ENCODE results near the gene SAMD11. TPM values are rescaled to one million over a fixed set of nuclear protein-coding genes. Genes with fewer than 3 reads are reported as not detected.
"Not testable (repeated sequence)": the region's sequence is repeated elsewhere in the genome, so short reads cannot be mapped to it uniquely, and the experiment has no call there.

The SAMD11 gene
- total RNA-seq, 4 donors from 2014 or later: 6.2 to 28.8 (median 13.9) TPM

GRCh38 chr1:975365-975764 is 51.6 kb downstream of the SAMD11 start:
- no peak for DNase-seq (ENCODE audit: extremely low spot score)
- peaks cover 5 to 14% (median 10%) of the 10 kb centered on the region in 4 donors for H3K4me1 ChIP-seq
- H3K4me3 ChIP-seq: no peak overlapping the region
- H3K27me3 ChIP-seq: peaks cover 0 to 87% (median 28%) of the 10 kb centered on the region in 4 donors
- WGBS: 70% methylated on average over 4 of the region's 9 CpGs
- no peaks in the 10 kb centered on the region for H3K9me3 ChIP-seq
- no peak overlapping the region for H3K27ac ChIP-seq (replicated peaks in 1 of 4)
- no peaks in the 10 kb centered on the region for H3K36me3 ChIP-seq
- TF ChIP-seq EP300 (IDR thresholded peaks at IDR 0.05): no peak
- intact Hi-C loops (cut with DNase I): no loop called here

GRCh38 chr1:975896-976683 is 52.4 kb downstream of the SAMD11 start:
- DNase-seq (ENCODE audit: extremely low spot score): no peak
- Histone ChIP-seq H3K4me3 (peak overlapping the region; percentile 47 to 52 (median 50)), H3K27me3 (peaks cover 0 to 84% (median 21%) of the 10 kb centered on the region in 4 donors), H3K27ac (replicated peaks in 1 of 4) (peak overlapping the region; percentile 48 to 74 (median 59)), H3K36me3 (no peaks in the 10 kb centered on the region), H3K9me3 (no peaks in the 10 kb centered on the region), H3K4me1 (peaks cover 5 to 14% (median 10%) of the 10 kb centered on the region in 4 donors)
- peak; percentile 45 to 76 (median 64) for TF ChIP-seq CTCF (IDR thresholded peaks at IDR 0.05)
- no peak for TF ChIP-seq EP300 (IDR thresholded peaks at IDR 0.05)
- intact Hi-C loops (cut with DNase I): no loop called here
- 5% methylated on average over 14 of the region's 40 CpGs for WGBS

GRCh38 chr1:976791-977190 is 53.1 kb downstream of the SAMD11 start:
- Histone ChIP-seq H3K27me3 (peaks cover 0 to 82% (median 17%) of the 10 kb centered on the region in 4 donors), H3K4me1 (peaks cover 5 to 14% (median 10%) of the 10 kb centered on the region in 4 donors)
- DNase-seq (ENCODE audit: extremely low spot score); H3K4me3 ChIP-seq; H3K27ac ChIP-seq (replicated peaks in 1 of 4); intact Hi-C loops (cut with DNase I); H3K36me3 ChIP-seq; H3K9me3 ChIP-seq: not testable (repeated sequence)
- no CpG with 5 or more reads among the region's 39 CpGs for WGBS

GRCh38 chr1:978069-978834 is 54.5 kb downstream of the SAMD11 start:
- no peak for DNase-seq (ENCODE audit: extremely low spot score)
- H3K4me3 ChIP-seq: no peak overlapping the region
- no peaks in the 10 kb centered on the region for H3K36me3 ChIP-seq
- no peak overlapping the region for H3K27ac ChIP-seq (replicated peaks in 1 of 4)
- TF ChIP-seq POLR2AphosphoS5 (IDR thresholded peaks at IDR 0.05) (no peak), EP300 (IDR thresholded peaks at IDR 0.05) (no peak), POLR2A (IDR thresholded peaks at IDR 0.05; ENCODE audit: low read depth) (no peak), CTCF (IDR thresholded peaks at IDR 0.05) (no peak)
- intact Hi-C loops (cut with DNase I): no loop called here
- peaks cover 0 to 82% (median 9%) of the 10 kb centered on the region in 4 donors for H3K27me3 ChIP-seq
- no peaks in the 10 kb centered on the region for H3K9me3 ChIP-seq
- peaks cover 5 to 14% (median 10%) of the 10 kb centered on the region in 4 donors for H3K4me1 ChIP-seq
- 85% methylated on average over 24 of the region's 44 CpGs for WGBS

- no peak for TF ChIP-seq EP300 (IDR thresholded peaks at IDR 0.05)
- no peak for TF ChIP-seq CTCF (IDR thresholded peaks at IDR 0.05)
- TF ChIP-seq POLR2AphosphoS5 (IDR thresholded peaks at IDR 0.05): no peak
- TF ChIP-seq POLR2A (IDR thresholded peaks at IDR 0.05; ENCODE audit: low read depth): no peak
- DNase-seq (ENCODE audit: extremely low spot score): no peak
- WGBS: 90% methylated on average over 9 of the region's 60 CpGs
- no peak overlapping the region for H3K4me3 ChIP-seq
- intact Hi-C loops (cut with DNase I): no loop called here
- no peaks in the 10 kb centered on the region for H3K9me3 ChIP-seq
- no peak overlapping the region for H3K27ac ChIP-seq (replicated peaks in 1 of 4)
- H3K27me3 ChIP-seq: peaks cover 0 to 82% (median 5%) of the 10 kb centered on the region in 4 donors
- H3K4me1 ChIP-seq: peaks cover 9 to 18% (median 12%) of the 10 kb centered on the region in 4 donors
- H3K36me3 ChIP-seq: no peaks in the 10 kb centered on the region
Measured at GRCh38 chr1:978835-979743, 55.4 kb downstream of the SAMD11 start.
